IPS DF 4.7 (cell line): ENCODE measurements around the gene MAST4.

ENCODE experiments used
- DNase-seq: peaks from one replicate; pipeline ENCODE4 v3.0.0-alpha.2; 2013; ENCODE audit warnings: low spot score; ENCODE audit errors: extremely low read depth

The MAST4 gene

DNA sequence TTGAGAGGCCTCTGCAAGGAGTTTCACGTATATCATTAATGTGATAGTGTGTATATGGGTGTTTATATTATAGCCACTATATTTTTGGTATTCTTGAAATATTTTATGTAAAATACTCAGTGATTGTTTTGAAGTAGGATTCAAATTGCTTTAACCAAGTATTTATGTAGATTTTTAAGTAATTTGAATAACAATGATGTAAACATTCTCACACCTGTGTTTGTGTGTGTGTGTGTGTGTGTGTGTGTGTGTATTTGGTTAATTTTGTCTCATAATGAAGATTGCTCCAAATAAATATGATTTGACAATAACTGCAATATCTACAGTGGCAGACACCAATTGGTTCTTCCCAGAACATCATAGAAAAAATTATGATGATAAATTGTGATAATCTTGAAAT is 307.0 kb downstream of the MAST4 start:
- DNase-seq, result no peak

DNA sequence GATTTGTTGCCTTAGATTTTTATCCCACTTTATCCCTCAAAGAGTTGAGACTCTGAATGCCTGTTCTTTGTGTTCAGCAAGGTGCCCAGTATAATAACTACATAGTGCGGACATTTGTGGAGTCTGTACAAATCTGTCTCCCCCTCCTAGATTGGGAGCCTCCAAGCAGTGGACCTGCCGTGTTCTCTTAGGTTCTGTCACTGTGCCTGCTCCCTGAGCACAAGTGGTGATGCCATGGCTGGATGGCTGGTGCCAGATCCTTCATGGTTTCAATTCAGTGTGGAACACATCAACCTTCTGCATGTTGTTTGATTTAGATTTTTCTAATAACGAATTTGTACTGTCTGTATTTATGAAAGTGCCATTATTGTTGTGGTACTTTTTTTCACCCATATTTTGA is 307.5 kb downstream of the MAST4 start:
- no peak for DNase-seq

DNA sequence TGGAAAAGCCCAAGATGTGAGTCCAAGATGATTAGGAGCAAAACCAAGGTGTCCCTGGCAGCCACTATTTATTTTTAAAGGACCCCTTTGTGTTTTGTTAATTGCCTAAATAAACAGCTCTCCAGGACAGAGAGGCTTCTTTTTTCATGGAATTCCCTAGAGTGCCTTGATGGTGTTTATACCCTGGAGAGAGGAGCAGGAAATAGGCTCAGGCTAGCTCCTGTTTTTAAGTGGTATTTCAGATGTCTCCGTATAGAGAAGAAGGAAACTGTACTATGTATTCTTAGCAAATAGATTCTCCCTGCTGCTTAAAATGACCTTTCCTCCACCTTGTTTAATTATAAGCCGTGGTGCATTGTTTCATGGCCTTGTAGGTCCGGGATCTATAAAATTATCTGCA is 308.0 kb downstream of the MAST4 start:
- peak; percentile 28 for DNase-seq

DNA sequence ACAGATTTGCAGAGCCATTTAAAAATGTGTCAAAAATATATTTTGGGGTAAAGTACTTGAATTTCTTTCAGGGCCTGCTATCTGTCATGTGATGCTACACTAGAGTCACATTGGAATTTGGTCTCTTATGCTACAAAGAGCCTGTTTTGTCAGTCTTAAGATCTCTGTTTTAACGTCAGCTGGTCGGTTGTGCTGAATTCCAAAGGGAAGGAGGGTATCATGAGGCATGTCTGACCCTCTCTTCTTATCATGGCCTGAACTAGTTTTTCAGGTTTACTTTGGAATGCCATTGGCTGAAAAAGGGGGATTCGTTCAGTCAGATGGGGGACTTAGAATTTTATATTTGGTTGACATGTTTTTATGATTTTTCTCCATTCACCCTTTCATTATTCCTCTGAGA is 309.8 kb downstream of the MAST4 start:
- DNase-seq, result no peak

DNA sequence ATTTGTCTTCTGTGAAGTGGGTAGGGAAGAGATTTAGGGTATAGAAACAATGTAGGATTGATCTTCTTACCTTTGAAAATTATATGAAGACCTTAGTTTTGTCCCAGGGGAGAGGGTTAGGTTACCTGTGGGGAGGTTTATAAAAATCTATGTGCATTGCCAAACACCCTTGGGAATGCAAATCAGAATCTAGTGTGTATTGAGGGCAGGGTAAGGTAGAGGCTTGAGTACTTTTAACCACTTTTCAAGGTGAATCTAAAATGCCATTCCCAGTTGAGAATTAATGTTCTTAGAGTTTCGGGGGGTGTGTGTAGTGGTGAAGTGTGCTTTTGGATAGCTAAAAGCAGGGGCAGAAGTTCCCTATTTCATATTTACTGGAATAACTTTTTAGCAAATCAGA is 312.0 kb downstream of the MAST4 start:
- DNase-seq, result no peak

DNA sequence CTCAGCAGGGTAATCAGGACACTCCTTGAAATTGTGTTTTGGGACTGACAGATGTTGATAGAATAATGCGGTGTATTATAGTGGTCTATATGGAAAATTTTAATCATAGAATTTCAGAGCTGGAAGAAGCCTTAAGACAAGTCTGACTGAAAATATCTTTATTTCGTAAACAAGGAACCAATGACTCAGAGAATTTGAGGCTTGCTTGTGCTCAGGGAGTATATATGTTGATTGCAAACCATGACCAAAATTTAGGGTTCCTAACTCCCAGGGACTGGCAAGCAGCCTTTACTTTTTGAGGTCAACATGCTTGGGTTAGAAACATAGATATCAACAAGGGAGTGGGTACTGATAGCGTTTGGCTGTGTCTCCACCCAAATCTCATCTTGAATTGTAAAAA is 313.2 kb downstream of the MAST4 start:
- DNase-seq, result no peak

DNA sequence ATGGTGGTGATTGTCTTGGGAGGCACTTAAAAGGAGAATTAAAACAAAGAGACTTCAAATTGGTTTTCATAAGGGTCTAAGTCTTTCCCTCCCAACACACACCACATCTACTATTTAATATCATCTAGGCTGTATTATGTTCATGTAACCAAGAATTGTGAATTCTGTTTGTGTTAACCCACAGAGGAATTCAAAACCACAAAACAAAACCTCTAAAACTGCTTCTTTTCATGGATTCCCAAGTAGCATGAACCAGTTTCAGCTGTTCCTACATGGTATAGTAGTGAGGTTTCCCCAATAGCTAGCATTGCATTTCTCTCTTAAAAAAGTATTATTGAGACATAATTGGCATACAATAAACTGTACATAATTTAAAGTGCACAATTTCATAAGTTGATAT is 316.6 kb downstream of the MAST4 start:
- no peak for DNase-seq

DNA sequence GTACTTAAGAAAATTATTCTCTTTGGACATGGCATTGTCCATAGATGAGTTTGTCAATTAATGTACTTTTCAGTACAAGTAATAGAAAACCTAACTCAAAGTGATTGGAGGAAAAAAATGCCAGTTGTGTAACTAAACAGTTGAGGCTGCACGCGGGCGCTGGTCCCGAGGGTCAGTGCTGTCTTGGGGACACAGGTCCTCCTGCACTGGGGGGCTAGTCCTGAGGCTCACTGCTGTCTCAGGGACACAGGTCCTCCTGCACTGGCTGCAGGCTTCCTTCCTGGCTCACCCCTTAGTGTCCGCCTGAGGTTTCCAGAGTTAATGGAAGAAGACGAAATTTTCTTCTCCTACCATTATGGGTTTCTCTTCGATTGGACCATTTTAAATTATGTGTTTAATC is 319.3 kb downstream of the MAST4 start:
- DNase-seq, result no peak

DNA sequence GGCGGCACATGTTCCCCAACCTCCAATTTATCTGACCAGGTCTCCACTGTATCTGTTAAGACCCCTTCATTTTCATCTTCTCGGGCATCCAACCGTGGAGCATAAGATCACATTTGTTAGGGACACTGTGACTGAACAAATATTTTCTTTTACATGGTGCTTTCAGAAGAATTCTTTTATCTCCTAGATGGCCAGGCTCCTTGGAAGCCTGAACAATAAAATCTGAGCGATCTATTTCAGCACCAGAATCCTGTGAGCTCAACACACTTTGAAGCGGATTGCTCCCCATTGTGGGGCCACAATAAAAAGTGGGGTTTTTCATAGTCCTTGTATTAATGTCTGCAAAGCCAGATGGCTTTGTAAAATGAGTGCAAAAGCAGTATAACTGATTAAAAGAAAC is 326.7 kb downstream of the MAST4 start:
- DNase-seq, result no peak

DNA sequence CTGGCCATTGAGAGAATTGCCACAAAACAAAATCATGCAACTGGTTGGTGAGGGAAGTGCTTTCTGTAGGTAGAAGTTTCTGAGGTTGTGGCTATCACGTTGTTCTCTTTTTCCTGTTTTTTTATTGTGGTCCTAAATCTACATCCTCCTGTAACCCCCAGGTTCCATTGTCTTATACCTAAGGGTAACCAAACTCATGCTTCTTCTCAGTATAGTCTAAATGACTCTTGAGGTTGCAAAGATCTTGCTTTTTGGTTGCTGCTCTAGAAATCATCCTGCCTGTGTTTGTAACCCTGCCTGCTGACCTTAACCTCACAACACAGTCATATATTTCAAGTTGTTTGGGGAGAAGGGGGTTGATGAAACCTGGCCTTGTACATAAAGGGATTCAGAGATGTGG is 327.3 kb downstream of the MAST4 start:
- DNase-seq, result no peak

DNA sequence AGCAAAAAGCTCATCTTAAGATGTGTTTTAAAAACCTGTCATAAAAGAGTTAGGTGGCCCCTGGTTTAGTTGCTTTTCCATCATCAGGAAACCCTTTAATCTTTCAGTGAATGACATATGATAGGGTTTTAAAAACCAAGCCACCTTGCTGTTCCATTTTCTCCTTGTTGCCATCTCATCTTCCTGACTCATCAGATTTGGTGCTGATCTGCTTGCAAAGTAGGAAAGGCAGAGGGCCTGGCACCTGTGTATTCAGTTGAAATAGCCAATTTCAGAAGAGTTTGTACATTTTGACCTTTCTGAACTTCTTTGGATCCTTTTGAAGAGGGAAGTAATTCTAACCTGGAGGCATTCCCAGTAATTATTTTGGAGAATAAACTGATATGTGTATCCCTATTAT is 327.7 kb downstream of the MAST4 start:
- DNase-seq, result no peak

DNA sequence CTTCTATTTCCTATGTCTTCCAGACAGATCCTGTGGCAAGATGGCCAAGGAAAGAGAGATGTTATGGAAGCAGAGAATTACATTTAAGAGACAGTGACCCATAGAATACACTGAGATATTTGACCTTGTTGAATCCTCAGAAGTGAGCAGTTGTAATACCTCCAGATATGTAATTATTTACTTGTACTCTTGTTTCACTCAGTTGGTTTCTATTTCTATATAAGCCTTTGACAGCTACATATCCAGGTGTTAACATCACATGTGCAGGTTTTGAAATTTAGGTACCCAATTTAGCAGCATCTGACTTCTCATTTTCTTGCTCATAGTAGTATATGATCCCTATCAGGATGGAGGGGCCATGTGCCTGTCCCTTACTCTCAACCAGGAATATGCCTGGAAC is 330.9 kb downstream of the MAST4 start:
- no peak for DNase-seq

DNA sequence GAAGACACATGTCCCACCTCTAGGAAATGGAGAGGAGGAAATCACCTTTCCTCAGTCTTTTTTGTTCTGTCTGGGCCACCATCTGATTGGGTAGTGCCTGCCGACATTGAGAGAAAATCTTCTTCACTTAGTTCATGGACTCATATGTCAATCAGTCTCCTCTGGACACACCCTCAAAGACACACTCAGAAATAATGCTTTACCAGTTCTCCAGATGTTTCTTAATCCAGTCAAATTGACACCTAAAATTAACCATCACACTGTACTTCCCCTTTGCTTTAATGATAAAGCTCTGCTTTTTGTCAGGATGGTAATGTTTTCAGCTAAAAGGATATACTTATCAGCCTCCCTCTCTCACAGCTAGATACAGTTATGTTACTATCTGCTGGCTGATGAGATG is 333.1 kb downstream of the MAST4 start:
- no peak for DNase-seq

DNA sequence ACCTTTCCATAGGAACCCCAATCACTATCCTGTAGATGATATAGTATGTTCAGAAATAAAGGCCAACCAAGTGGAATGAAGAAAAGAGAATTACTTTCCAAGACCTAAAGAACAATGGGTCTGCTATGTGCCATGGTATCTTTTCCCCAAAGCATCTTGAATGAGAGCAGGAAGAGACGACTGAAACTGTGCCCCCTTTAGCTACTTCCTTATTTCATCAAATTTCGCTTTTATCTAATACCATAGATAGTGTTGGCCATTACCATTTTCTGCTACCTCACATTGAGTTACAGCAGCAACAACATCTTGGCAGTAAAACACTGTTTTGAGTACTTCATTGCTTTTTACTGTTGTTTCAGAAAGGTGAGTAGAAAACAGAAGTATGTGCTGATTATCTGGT is 333.8 kb downstream of the MAST4 start:
- no peak for DNase-seq

DNA sequence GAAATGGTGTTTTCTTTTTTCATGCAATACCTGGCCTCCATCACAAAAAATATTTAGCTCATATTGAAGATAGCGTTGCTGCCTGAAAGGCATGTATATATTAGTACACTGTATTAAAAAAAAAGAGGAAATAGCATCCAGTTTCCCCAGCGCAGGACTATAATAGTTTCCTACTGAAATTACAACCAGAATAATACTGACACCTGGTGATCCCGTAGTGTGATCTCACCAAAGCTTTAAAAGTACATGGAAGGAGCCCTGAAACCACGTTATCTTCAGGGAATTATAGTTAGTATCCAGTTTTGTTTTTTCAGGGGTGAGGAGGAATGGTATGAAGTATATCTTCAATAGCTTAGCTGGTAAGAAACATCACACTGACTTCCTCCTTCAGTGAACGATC is 335.5 kb downstream of the MAST4 start:
- no peak for DNase-seq

DNA sequence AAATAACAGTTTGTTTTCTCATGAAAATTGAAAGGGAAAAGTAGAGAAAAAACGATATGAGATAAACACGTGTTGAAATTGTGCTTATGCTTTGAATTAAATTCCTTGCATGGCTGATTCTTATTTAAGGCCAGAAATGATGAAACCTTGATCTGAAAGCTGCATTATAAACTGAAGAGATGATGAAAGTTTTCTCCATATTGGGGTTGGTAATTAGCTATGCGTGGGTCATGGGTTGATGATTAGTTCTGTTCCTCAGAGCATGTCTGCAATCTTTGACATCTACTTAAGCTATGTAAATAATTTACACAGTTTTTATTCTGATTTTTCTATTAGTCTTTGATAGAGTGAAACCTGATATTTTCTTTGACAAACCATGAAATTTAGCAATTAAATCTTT is 336.3 kb downstream of the MAST4 start:
- no peak for DNase-seq

DNA sequence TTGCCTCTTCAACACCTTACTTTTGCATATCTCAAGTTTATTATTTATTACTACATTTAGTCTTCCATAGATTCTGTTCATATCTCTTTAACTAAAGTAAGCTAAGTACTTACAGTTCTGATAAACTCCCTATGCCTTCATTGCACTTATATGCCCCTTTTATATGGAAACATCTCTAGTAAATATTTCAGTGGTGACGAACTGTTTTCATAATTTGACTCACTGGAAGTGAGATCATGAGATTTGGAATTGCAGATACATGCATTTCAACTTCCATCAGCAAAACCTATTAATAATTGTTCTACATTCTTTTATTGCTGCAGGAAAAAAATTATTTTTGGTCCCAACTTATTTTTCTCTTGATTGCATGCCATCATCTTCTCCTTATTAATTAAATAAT is 336.9 kb downstream of the MAST4 start:
- no peak for DNase-seq

DNA sequence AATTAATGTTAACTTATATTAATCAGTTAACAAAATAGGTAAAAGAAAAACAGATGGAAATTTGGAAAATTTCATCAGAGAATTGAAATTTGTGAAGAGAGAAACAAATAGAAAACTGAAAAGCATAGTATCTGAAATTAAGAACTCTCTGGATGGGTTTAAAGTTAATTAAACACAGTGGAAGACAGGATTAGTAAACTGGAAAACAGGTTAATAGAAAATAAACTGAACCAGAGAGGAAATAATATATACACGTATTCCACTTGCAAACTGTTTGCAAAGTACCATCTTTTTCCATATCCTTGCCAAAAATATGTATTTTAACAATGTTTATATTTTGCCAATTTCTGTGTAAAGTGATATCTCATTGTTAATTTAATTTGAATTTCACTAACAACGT is 342.9 kb downstream of the MAST4 start:
- DNase-seq, result no peak

DNA sequence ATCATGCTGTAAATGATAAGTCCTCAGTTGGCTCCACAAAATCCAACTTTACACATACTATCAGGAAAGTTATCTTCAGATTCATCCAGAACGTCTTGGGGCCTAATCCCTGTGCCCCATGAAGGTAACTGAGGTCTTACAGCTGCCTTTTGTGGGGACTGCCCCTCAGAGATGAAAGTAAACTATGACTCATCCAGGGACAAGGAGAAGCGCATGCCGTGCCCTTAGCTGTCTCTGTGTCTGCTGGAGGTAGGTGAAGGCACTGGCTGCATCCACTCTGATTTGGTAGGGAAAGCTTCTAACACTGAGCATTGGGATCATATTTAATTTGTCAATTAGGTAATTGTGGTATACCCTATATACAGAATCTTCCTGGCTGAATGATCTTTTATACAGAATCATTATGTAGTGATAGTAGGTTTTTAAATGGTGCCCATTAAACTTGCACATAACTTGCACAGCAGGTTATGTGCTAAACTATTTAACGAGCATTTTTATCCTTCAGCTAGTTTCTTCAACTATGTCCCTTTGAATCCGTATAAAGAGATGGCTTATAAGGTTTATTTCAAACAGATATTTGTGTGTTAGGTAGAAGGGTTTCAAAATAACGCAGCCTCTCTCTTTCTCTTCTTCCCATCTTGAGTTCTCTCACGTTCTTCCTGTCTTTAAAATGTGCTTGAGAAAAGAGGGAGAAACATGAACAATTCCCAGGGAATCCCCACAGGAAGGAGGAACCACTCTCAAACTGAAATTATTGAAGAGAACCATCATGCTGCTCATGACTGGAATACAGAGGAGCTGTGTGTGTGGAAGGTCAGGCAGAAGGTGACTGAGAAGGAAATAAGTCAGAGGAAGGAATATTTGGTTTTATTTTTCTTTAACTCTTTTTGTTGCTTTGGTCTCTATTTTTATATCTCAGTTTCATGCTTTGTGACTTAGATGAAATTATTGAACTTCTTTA is 349.5 kb downstream of the MAST4 start:
- DNase-seq, result no peak

DNA sequence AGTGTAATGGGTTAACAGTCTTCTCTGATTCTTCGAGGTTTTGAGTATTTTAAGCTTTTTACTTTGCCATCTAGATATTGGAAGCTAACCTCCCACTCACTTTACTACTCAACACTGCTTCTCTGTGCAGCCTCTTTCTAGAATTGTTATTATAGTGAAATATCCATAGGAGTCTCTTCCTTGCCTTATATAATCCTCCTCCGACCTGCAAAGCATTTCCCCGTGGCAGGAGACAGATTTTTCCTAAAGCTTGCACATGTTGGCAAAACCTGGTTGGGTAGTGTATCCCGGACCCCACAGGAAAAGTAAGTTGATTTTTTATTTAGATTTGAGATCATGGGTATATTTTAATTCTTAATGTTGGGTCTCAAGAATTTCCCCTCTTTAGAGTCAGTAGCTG is 351.3 kb downstream of the MAST4 start:
- DNase-seq, result no peak

DNA sequence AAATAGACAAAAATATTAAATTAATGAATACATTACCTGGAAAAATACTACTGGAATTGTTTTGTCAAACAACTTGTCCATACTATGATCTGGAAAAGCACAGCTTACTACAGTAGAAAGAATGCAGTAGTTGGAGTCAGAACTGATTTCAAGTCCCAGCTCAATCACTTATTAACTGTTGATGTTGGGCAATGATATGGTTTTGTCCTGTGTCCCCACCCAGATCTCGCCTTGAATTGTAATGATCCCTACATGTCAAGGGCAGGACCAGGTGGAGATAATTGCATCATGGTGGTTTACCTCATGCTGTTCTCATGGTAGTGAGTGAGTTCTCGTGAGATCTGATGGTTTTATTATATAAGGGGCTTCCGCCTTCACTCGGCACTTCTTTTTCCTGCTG is 352.9 kb downstream of the MAST4 start:
- no peak for DNase-seq

DNA sequence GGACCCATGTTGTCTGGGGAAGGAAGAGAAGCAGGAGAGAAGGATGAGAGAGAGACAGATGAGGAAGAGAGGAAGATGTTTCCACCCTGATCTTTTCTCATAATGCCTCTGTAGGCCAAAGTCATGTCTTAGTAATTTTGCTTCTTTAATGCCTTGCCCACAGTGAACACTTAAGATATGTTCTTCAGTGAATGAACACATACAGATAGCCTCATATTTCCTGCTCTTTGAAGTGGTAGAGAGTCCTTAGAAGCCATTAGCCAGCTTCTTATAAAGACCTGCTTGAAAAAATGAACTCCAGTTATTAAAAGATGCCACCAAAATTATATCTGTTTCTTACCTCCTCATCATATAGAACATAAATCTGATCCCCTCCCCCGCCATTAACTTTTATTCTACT is 356.0 kb downstream of the MAST4 start:
- DNase-seq, result no peak

DNA sequence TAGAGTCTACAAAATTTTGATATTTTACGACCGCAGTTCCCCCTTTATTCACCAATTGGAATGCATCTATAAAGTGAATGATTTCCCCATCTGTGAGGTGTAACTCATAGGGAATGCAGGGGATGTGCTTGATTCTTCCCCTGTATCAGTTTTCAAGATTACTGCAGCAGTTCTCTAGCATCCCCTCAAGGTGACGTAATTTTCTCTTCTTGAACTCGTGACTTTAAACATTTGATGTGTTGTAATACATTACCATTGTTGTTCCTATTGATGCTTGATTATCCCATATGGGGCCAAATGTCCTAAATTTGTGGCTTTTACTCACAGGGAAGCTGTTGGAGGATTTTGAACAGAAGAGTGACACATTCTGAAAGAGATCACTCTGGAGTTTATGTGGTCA is 360.2 kb downstream of the MAST4 start:
- no peak for DNase-seq
